ENCODE results near the gene C8B.

- no peak for TF ChIP-seq CTCF (IDR thresholded peaks at IDR 0.05; ENCODE audit: insufficient read depth, low read length, poor library complexity, severe bottlenecking)
- no peak for TF ChIP-seq EZH2phosphoT487 (conservative IDR thresholded peaks at IDR 0.05; ENCODE audit: low read length)
Observed at GRCh38 chr1:57003398-57004139, 37.8 kb upstream of the C8B start.
